ENCODE results near the gene BLTP3B.

BLTP3B gene

GRCh38 chr12:100159391-100160104, 16.9 kb upstream of the BLTP3B start:
- no peak for DNase-seq (ENCODE audit: low read depth in 2 of 2)

- no peak for DNase-seq (ENCODE audit: low read depth in 2 of 2)
Observed at GRCh38 chr12:100158535-100158934, 15.9 kb upstream of the BLTP3B start.

- no peak for DNase-seq (ENCODE audit: low read depth in 2 of 2)
Observed at GRCh38 chr12:100157427-100157821, 14.8 kb upstream of the BLTP3B start.

- no peak for DNase-seq (ENCODE audit: low read depth in 2 of 2)
Observed at GRCh38 chr12:100156731-100157426, 14.2 kb upstream of the BLTP3B start.

- peak; percentile 58 to 76 for DNase-seq (ENCODE audit: low read depth in 2 of 2)
Observed at GRCh38 chr12:100154474-100155247, 12.0 kb upstream of the BLTP3B start.

GRCh38 chr12:100153131-100153530, 10.5 kb upstream of the BLTP3B start:
- no peak for DNase-seq (ENCODE audit: low read depth in 2 of 2)

- DNase-seq (ENCODE audit: low read depth in 2 of 2) = no peak
Observed at GRCh38 chr12:100151769-100152168, 9.1 kb upstream of the BLTP3B start.

- DNase-seq (ENCODE audit: low read depth in 2 of 2) = no peak
Observed at GRCh38 chr12:100146252-100146651, 3.6 kb upstream of the BLTP3B start.

- DNase-seq (ENCODE audit: low read depth in 2 of 2) = no peak
Observed at GRCh38 chr12:100145643-100146042, 3.0 kb upstream of the BLTP3B start.

- DNase-seq (ENCODE audit: low read depth in 2 of 2) = peak; percentile 13 to 28
Observed at GRCh38 chr12:100141998-100142850, 450 bp downstream of the BLTP3B start.

- no peak for DNase-seq (ENCODE audit: low read depth in 2 of 2)
Observed at GRCh38 chr12:100141666-100141997, 1.0 kb downstream of the BLTP3B start.

- no peak for DNase-seq (ENCODE audit: low read depth in 2 of 2)
Observed at GRCh38 chr12:100138803-100139098, 3.9 kb downstream of the BLTP3B start.

- no peak for DNase-seq (ENCODE audit: low read depth in 2 of 2)
Observed at GRCh38 chr12:100138048-100138802, 4.4 kb downstream of the BLTP3B start.

GRCh38 chr12:100133200-100133599, 9.5 kb downstream of the BLTP3B start:
- DNase-seq (ENCODE audit: low read depth in 2 of 2) = no peak

- DNase-seq (ENCODE audit: low read depth in 2 of 2) = no peak
Observed at GRCh38 chr12:100128512-100128908, 14.2 kb downstream of the BLTP3B start.

GRCh38 chr12:100127766-100128511, 14.7 kb downstream of the BLTP3B start:
- no peak for DNase-seq (ENCODE audit: low read depth in 2 of 2)

GRCh38 chr12:100123316-100124095, 19.2 kb downstream of the BLTP3B start:
- no peak for DNase-seq (ENCODE audit: low read depth in 2 of 2)

GRCh38 chr12:100120355-100120754, 22.3 kb downstream of the BLTP3B start:
- no peak for DNase-seq (ENCODE audit: low read depth in 2 of 2)

GRCh38 chr12:100115291-100115690, 27.4 kb downstream of the BLTP3B start:
- DNase-seq (ENCODE audit: low read depth in 2 of 2) = no peak

GRCh38 chr12:100114574-100114973, 28.1 kb downstream of the BLTP3B start:
- DNase-seq (ENCODE audit: low read depth in 2 of 2) = no peak
